Right lobe of liver (tissue), 6 donors: ENCODE results near the gene GLT1D1. TPM values are rescaled to one million over a fixed set of nuclear protein-coding genes. Genes with fewer than 3 reads are reported as not detected.
"Not testable (repeated sequence)": the region's sequence is repeated elsewhere in the genome, so short reads cannot be mapped to it uniquely, and the experiment has no call there.

ENCODE experiments used
- ATAC-seq, 4 donors: fragments of 200-7000 bp; cut with Tn5 transposase; one replicate each; pipeline ENCODE4 v1.9.1; 2020; ENCODE audit warnings: mild to moderate bottlenecking in 4 of 4, moderate library complexity in 4 of 4
- DNase-seq, 3 donors: peaks; one replicate each; pipeline ENCODE4 v3.0.0-alpha.2; 2020
- H3K27ac ChIP-seq, 3 donors: fragments of 200-600 bp; one replicate each; pipeline ENCODE4 v1.8.0; 2022
- H3K27me3 ChIP-seq, 2 donors: fragments of 200-600 bp; one replicate each; pipeline ENCODE4 v1.8.0; 2022
- H3K36me3 ChIP-seq, 4 donors: fragments of 200-600 bp; sonication (generic) in 1 of 4; one replicate each; pipeline versions ENCODE4 v1.5.1 to v1.8.0; 2017 to 2022; ENCODE audit warnings: control low read depth in 1 of 4
- H3K4me1 ChIP-seq, 4 donors: fragments of 200-600 bp; sonication (generic) in 1 of 4; one replicate each; pipeline versions ENCODE4 v1.5.1 to v1.8.0; 2017 to 2022; ENCODE audit warnings: control low read depth in 1 of 4
- H3K4me3 ChIP-seq, 3 donors: fragments of 200-600 bp; one replicate each; pipeline ENCODE4 v1.8.0; 2022
- H3K9me3 ChIP-seq, 4 donors: fragments of 200-600 bp; sonication (generic) in 1 of 4; one replicate each; pipeline versions ENCODE4 v1.5.1 to v1.8.0; 2017 to 2022; ENCODE audit warnings: control low read depth in 1 of 4
- POLR2A ChIP-seq: fragments of 450-650 bp; IDR thresholded peaks from one replicate; pipeline ENCODE4 v1.6.1; 2017; ENCODE audit warnings: antibody characterized with exemption, mild to moderate bottlenecking
- WGBS: methylation state at CpG from one replicate; pipeline ENCODE4 v1.1.6; 2018; ENCODE audit warnings: low coverage, low lambda C conversion rate; ENCODE audit not compliant: insufficient coverage; ENCODE audit errors: missing lambda C conversion rate; 5-methylcytosine and 5-hydroxymethylcytosine counted together
- intact Hi-C, 2 donors: fragments of 100-400 bp; cut with DNase I; formaldehyde crosslinking; loops; one replicate each; pipeline versions ENCODE4 v1.11.2 to v1.14.1; 2022
- long read RNA-seq: library from polyadenylated mRNA; unstranded; transcript quantifications from one replicate; pipeline ENCODE4 v2.0.0, GENCODE V29; 2019
- total RNA-seq, 6 experiments: library from RNA; depleted of rRNA in 2 of 6; stranded (reverse); fragments of >200 nt in 2 of 6; fragmentation: NEBNext Ultra II Directional in 3 of 6; extraction: Animal tissue kit (Norgen Biotek cat#: 25700) in 3 of 6; gene quantifications; one replicate each; pipeline versions ENCODE4 v1.1.0 to v1.2.4, GENCODE V29; 2016 to 2023
- TF ChIP-seq, protein P1 (sequence below), 4 donors: fragments of 200-600 bp in 3 of 4; fragments of 450-650 bp in 1 of 4; IDR thresholded peaks; one replicate each; pipeline versions ENCODE4 v1.5.1 to v1.8.0; 2016 to 2022; ENCODE audit warnings: antibody characterized with exemption in 4 of 4, mild to moderate bottlenecking in 2 of 4
- donor health status: DM: no; HTN: yes; CAD: no.
- donor health status: DM: no; HTN: no; CAD: no.
- donor health status: DM: no; HTN: no; CAD: no.
- donor health status: DM: no; HTN: yes; CAD: no.
- donor health status: DM: no; HTN: yes; CAD: no.

Gene GLT1D1
- 10 to 100 TPM; 14.9 to 21.9 (median 20.2) TPM for total RNA-seq
- long read RNA-seq, partial matches to known transcripts = 1 of 1 reads
- long read RNA-seq, other reads (novel, unspliced or antisense) = 0 of 1 reads

DNA sequence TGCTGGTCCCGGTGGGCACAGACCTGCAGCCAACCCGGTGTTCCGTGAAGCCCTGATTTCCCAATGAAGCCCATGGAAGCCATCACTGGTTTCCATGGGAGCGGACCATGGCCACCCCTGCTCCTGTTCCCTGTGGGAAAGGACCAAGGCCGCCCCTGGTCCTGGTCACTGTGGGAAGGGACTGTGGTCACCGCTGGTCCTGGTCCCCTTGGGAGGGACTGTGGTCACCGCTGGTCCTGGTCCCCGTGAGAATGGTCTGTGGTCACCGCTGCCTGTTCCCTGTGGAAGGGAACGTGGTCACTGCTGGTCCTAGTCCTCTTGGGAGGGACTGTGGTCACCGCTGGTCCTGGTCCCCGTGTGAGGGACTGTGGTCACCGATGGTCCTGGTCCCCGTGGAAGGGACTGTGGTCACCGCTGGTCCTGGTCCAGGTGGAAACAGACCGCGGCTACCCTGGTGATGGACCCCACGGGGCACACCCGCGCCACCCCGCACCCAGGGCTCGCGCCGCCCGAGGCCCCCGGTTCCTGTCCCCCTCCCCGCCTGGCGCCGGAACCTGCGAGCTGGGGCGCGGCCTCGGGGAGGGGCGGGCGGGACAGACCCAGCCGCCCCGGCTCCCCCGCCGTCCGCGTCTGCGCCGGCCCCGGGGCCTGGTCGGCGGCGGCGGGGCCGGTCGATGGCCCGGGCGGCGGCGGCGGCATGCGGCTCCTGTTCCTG is at the start of gene GLT1D1:
Gene GLT1D1, plus strand, starts transcription at position 594 of the 715 bp plus-strand sequence. Its CDS starts 104 bp downstream, at position 698.
- DNase-seq = peak in 1 of 3 donors; percentile 32
- H3K27me3 ChIP-seq = no peaks in the 10 kb centered on the region
- peaks cover 0 to 6% (median 0%) of the 10 kb centered on the region in 4 donors for H3K4me1 ChIP-seq
- no peaks in the 10 kb centered on the region for H3K9me3 ChIP-seq
- TF ChIP-seq POLR2A = peak; percentile 28
- TF ChIP-seq, protein P1, sequence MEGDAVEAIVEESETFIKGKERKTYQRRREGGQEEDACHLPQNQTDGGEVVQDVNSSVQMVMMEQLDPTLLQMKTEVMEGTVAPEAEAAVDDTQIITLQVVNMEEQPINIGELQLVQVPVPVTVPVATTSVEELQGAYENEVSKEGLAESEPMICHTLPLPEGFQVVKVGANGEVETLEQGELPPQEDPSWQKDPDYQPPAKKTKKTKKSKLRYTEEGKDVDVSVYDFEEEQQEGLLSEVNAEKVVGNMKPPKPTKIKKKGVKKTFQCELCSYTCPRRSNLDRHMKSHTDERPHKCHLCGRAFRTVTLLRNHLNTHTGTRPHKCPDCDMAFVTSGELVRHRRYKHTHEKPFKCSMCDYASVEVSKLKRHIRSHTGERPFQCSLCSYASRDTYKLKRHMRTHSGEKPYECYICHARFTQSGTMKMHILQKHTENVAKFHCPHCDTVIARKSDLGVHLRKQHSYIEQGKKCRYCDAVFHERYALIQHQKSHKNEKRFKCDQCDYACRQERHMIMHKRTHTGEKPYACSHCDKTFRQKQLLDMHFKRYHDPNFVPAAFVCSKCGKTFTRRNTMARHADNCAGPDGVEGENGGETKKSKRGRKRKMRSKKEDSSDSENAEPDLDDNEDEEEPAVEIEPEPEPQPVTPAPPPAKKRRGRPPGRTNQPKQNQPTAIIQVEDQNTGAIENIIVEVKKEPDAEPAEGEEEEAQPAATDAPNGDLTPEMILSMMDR (IDR thresholded peaks at IDR 0.05) = no peak
- H3K4me3 ChIP-seq = peak within 1 kb of the TSS; percentile 54 to 67 (median 65)
- ATAC-seq = peak; percentile 26 to 59 (median 52)
- WGBS = 4% methylated on average over 17 of the region's 56 CpGs
- no peaks in the 10 kb centered on the region for H3K36me3 ChIP-seq
- intact Hi-C loops = no loop called here
- H3K27ac ChIP-seq = peak within 1 kb of the TSS; percentile 89 to 95 (median 89)

GRCh38 chr12:128803788-128804187 is 49.5 kb upstream of the GLT1D1 start:
- whole genome bisulfite sequencing = 92% methylated on average over 2 of the region's 9 CpGs
- no peak for DNase-seq
- TF ChIP-seq, protein P1 (IDR thresholded peaks at IDR 0.05) = no peak
- no peak for TF ChIP-seq POLR2A
- Histone ChIP-seq H3K27ac (no peak overlapping the region), H3K4me1 (no peaks in the 10 kb centered on the region), H3K4me3 (no peak overlapping the region), H3K36me3 (peaks cover 0 to 46% (median 17%) of the 10 kb centered on the region in 4 donors), H3K9me3 (no peaks in the 10 kb centered on the region), H3K27me3 (no peaks in the 10 kb centered on the region)
- intact Hi-C loops = no loop called here
- no peak for ATAC-seq

DNA sequence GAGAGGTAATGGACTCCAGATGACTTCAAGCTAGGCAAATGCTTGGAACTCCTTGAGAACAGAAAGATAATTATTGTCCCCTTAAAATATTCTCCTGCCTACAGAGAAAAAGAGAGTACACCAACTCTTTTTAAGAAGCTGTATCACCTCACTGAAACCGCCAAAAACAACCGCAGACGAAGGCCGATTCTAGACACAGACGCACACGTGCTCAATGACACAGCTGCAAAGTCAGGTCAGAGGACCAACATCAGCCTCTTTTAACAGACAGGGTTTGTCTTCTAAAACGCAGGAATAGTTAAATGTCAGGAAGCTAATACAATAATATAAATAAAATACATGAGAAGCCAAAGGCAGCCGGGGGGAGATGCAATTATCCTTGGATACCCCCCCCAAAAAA is 48.5 kb upstream of the GLT1D1 start:
- no peak for TF ChIP-seq POLR2A
- TF ChIP-seq, protein P1 (IDR thresholded peaks at IDR 0.05) = no peak
- H3K4me1 ChIP-seq = peaks cover 0 to under 1% (median 0%) of the 10 kb centered on the region in 4 donors
- WGBS = 96% methylated on average over 8 of the region's 8 CpGs
- no peak overlapping the region for H3K4me3 ChIP-seq
- peaks cover 0 to 46% (median 17%) of the 10 kb centered on the region in 4 donors for H3K36me3 ChIP-seq
- H3K27ac ChIP-seq = no peak overlapping the region
- ATAC-seq (no peak), DNase-seq (no peak)
- intact Hi-C loops = no loop called here
- no peaks in the 10 kb centered on the region for H3K27me3 ChIP-seq
- H3K9me3 ChIP-seq = no peaks in the 10 kb centered on the region

DNA sequence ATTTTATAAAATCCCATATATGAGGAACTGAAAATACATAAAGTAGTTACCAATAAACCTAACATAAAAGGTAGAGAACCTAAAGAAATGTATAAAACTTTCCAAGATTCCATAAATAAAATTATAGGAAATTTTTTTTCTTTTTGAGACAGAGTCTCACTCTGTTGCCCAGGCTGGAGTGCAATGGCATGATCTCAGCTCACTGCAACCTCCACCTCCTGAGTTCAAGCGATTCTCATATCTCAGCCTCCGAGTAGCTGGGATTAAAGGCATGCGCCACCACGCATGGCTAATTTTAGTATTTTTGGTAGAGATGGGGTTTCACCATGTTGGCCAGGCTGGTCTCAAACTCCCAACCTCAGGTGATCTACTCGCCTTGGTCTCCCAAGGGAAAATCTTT is 47.9 kb upstream of the GLT1D1 start:
- H3K9me3 ChIP-seq, H3K4me1 ChIP-seq, ATAC-seq, intact Hi-C loops, H3K27ac ChIP-seq, H3K4me3 ChIP-seq, H3K27me3 ChIP-seq, DNase-seq: not testable (repeated sequence)
- peaks cover 0 to 39% (median 15%) of the 10 kb centered on the region in 4 donors for H3K36me3 ChIP-seq
- WGBS = 97% methylated on average over 5 of the region's 5 CpGs

- Histone ChIP-seq H3K27ac (no peak overlapping the region), H3K27me3 (no peaks in the 10 kb centered on the region), H3K4me3 (no peak overlapping the region), H3K36me3 (peaks cover 0 to 28% (median 11%) of the 10 kb centered on the region in 4 donors), H3K4me1 (peaks cover 0 to 19% (median 6%) of the 10 kb centered on the region in 4 donors), H3K9me3 (no peaks in the 10 kb centered on the region)
- DNase-seq (no peak), ATAC-seq (no peak)
- 100% methylated on average over 4 of the region's 9 CpGs for WGBS
- TF ChIP-seq, protein P1 (IDR thresholded peaks at IDR 0.05) = no peak
- TF ChIP-seq POLR2A = no peak
- intact Hi-C loops = no loop called here
Observed at GRCh38 chr12:128806573-128806972, 46.7 kb upstream of the GLT1D1 start.
